Type B pancreatic cell (in vitro differentiated cells): ENCODE data around the gene USH2A. TPM values are rescaled to one million over a fixed set of nuclear protein-coding genes. Genes with fewer than 3 reads are reported as not detected.
"Not testable (repeated sequence)": the region's sequence is repeated elsewhere in the genome, so short reads cannot be mapped to it uniquely, and the experiment has no call there.

Experiments
- DNase-seq: peaks from one replicate; pipeline ENCODE4 v3.0.0; 2021; ENCODE audit warnings: mixed read lengths; ENCODE audit not compliant: unreplicated experiment; ENCODE audit errors: extremely low spot score
- H3K27ac Mint-ChIP-seq: 2 replicates; pipeline ENCODE4 v1.8.0; 2021; ENCODE audit warnings: mild to moderate bottlenecking, mixed read lengths
- H3K27me3 Mint-ChIP-seq: 2 replicates; pipeline ENCODE4 v1.8.0; 2021; ENCODE audit warnings: mixed read lengths
- H3K36me3 Mint-ChIP-seq: 2 replicates; pipeline ENCODE4 v1.8.0; 2021; ENCODE audit warnings: mixed read lengths
- H3K4me1 Mint-ChIP-seq: one replicate; pipeline ENCODE4 v1.8.0; 2021; ENCODE audit warnings: mixed read lengths; ENCODE audit not compliant: unreplicated experiment
- H3K4me3 Mint-ChIP-seq: 2 replicates; pipeline ENCODE4 v1.8.0; 2021; ENCODE audit warnings: mild to moderate bottlenecking, mixed read lengths
- H3K9me3 Mint-ChIP-seq: 2 replicates; pipeline ENCODE4 v1.8.0; 2021; ENCODE audit warnings: mixed read lengths
- CTCF ChIP-seq: fragments of 200-600 bp; sonication (generic); conservative IDR thresholded peaks from 2 replicates; pipeline ENCODE4 v1.5.0; 2021; ENCODE audit warnings: antibody characterized with exemption, mild to moderate bottlenecking
- total RNA-seq: library from RNA; stranded (reverse); gene quantifications from 2 replicates; pipeline ENCODE4 v1.2.1, GENCODE V29; 2021; ENCODE audit warnings: low replicate concordance

USH2A gene
- total RNA-seq, 1 donor from 2014 or later = 0.22 TPM

GRCh38 chr1:216356945-216357344, 66.3 kb downstream of the USH2A start:
- H3K4me1 Mint-ChIP-seq = no peaks in the 10 kb centered on the region
- no peaks in the 10 kb centered on the region for H3K36me3 Mint-ChIP-seq
- TF ChIP-seq CTCF = no peak
- no peak overlapping the region for H3K4me3 Mint-ChIP-seq
- H3K27me3 Mint-ChIP-seq = no peaks in the 10 kb centered on the region
- DNase-seq = no peak
- H3K9me3 Mint-ChIP-seq = no peaks in the 10 kb centered on the region
- H3K27ac Mint-ChIP-seq = no peak overlapping the region

- no peaks in the 10 kb centered on the region for H3K27me3 Mint-ChIP-seq
- H3K9me3 Mint-ChIP-seq = no peaks in the 10 kb centered on the region
- H3K4me3 Mint-ChIP-seq = no peak overlapping the region
- H3K27ac Mint-ChIP-seq = no peak overlapping the region
- no peak for DNase-seq
- TF ChIP-seq CTCF = no peak
- no peaks in the 10 kb centered on the region for H3K36me3 Mint-ChIP-seq
- no peaks in the 10 kb centered on the region for H3K4me1 Mint-ChIP-seq
Measured at GRCh38 chr1:216350186-216350585, 73.1 kb downstream of the USH2A start.

GRCh38 chr1:216346526-216346925, 76.7 kb downstream of the USH2A start:
- Mint-ChIP-seq H3K36me3 (no peaks in the 10 kb centered on the region), H3K4me1 (no peaks in the 10 kb centered on the region), H3K4me3 (no peak overlapping the region), H3K27me3 (no peaks in the 10 kb centered on the region), H3K27ac (no peak overlapping the region), H3K9me3 (no peaks in the 10 kb centered on the region)
- TF ChIP-seq CTCF = no peak
- DNase-seq = no peak

DNA sequence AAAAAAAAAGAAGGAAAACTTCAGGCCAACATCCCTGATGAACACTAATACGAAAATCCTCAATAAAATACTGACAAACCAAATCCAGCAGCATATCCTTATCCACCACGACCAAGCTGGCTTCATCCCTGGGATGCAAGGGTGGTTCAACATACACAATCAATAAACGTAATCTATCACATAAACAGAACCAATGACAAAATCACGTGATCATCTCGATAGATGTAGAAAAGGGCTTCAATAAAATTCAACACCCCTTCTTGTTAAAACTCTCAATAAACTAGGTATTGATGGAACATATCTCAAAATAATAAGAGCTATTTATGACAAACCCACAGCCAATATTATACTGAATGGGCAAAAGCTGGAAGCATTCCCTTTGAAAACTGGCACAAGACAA, 82.7 kb downstream of the USH2A start:
- H3K4me1 Mint-ChIP-seq, H3K9me3 Mint-ChIP-seq, DNase-seq, H3K27ac Mint-ChIP-seq, H3K4me3 Mint-ChIP-seq, H3K27me3 Mint-ChIP-seq, H3K36me3 Mint-ChIP-seq: not testable (repeated sequence)

DNA sequence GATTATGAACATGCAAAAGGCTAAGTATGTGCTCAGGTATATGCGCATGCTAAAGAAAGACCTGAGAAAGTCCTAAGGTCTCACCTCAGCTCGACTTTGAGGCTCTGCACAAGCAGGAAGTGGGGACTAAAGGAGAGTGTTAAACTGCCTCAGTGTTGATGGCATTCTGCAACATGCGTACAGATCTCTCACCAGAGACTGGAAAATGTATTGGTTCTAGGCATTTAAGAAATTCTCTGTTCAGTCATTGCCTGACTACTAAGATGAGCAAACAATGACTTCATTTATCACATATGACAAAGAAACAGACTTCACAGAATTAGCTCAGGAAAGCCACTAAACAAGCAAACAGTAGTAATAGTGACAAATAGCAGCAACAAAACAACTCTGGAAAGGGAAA, 90.8 kb downstream of the USH2A start:
- no peaks in the 10 kb centered on the region for H3K27me3 Mint-ChIP-seq
- no peak overlapping the region for H3K4me3 Mint-ChIP-seq
- TF ChIP-seq CTCF = no peak
- no peaks in the 10 kb centered on the region for H3K4me1 Mint-ChIP-seq
- no peak overlapping the region for H3K27ac Mint-ChIP-seq
- no peak for DNase-seq
- peaks cover 10% of the 10 kb centered on the region for H3K9me3 Mint-ChIP-seq
- no peaks in the 10 kb centered on the region for H3K36me3 Mint-ChIP-seq

DNA sequence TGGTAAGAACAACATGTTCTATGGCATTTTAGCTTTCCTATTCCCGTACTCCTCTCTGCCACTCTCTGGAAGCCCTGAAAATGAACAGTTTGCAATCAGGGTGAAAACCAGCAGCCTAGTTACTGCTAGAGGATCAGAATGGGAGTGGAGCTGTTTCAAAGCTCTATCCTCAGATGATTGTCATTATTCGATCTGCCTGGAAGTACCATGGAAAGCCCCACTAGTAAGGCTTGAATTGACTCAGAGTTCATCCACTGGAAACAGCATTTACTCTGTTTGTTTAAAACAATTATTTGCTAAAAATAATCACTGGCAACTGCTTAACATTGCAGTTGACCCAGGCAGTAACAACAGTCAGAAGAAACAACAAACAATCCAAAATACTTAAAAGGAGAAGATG, 91.2 kb downstream of the USH2A start:
- H3K4me3 Mint-ChIP-seq = no peak overlapping the region
- DNase-seq = no peak
- no peak overlapping the region for H3K27ac Mint-ChIP-seq
- no peaks in the 10 kb centered on the region for H3K36me3 Mint-ChIP-seq
- H3K4me1 Mint-ChIP-seq = no peaks in the 10 kb centered on the region
- no peaks in the 10 kb centered on the region for H3K27me3 Mint-ChIP-seq
- no peak for TF ChIP-seq CTCF
- peaks cover 10% of the 10 kb centered on the region for H3K9me3 Mint-ChIP-seq
